DND-41 (cell line): ENCODE measurements around the gene GRK6.
"Not testable (repeated sequence)": the region's sequence is repeated elsewhere in the genome, so short reads cannot be mapped to it uniquely, and the experiment has no call there.

Experiments
- ATAC-seq: fragments of 200-7000 bp; cut with Tn5 transposase; 3 replicates; pipeline ENCODE4 v1.9.1; 2021; ENCODE audit warnings: low read depth; ENCODE audit not compliant: insufficient read depth
- DNase-seq: peaks from one replicate; pipeline ENCODE4 v3.0.0-alpha.2; 2020
- H2AFZ ChIP-seq: 2 replicates; pipeline ENCODE4 v1.6.0; 2012; ENCODE audit warnings: low read depth, low read length
- H3K27ac ChIP-seq: 2 replicates; pipeline ENCODE4 v1.5.1; 2012; ENCODE audit warnings: low read length, inconsistent platforms
- H3K27me3 ChIP-seq: fragments of 200-600 bp; sonication (generic); 2 replicates; pipeline ENCODE4 v1.6.0; 2012; ENCODE audit warnings: low read length, mild to moderate bottlenecking, inconsistent platforms; ENCODE audit not compliant: insufficient read depth, poor library complexity
- H3K36me3 ChIP-seq: 2 replicates; pipeline ENCODE4 v1.5.1; 2012; ENCODE audit warnings: low read length, inconsistent platforms; ENCODE audit not compliant: insufficient read depth
- H3K4me1 ChIP-seq: 2 replicates; pipeline ENCODE4 v1.5.1; 2012; ENCODE audit warnings: mild to moderate bottlenecking, low read length; ENCODE audit not compliant: insufficient read depth
- H3K4me2 ChIP-seq: 2 replicates; pipeline ENCODE4 v1.6.0; 2012; ENCODE audit warnings: mild to moderate bottlenecking, moderate library complexity, low read length, inconsistent platforms; ENCODE audit not compliant: insufficient read depth
- H3K4me3 ChIP-seq, 2 experiments: fragments of 200-600 bp in 1 of 2; shearing (Covaris generic) in 1 of 2; 2 replicates each; pipeline ENCODE4 v1.5.1; 2012 to 2016; ENCODE audit warnings: inconsistent platforms in 2 of 2, low read length in 2 of 2, mild to moderate bottlenecking in 2 of 2, low read depth in 1 of 2, moderate library complexity in 1 of 2
- H3K79me2 ChIP-seq: 2 replicates; pipeline ENCODE4 v1.6.0; 2012; ENCODE audit warnings: low read length, inconsistent platforms; ENCODE audit not compliant: insufficient read depth
- H3K9ac ChIP-seq: 2 replicates; pipeline ENCODE4 v1.6.0; 2012; ENCODE audit warnings: low read depth, mild to moderate bottlenecking, inconsistent platforms, low read length, moderate library complexity
- H3K9me3 ChIP-seq: 2 replicates; pipeline ENCODE4 v1.5.1; 2012; ENCODE audit warnings: low read length, moderate library complexity, mild to moderate bottlenecking, inconsistent platforms; ENCODE audit not compliant: insufficient read depth, severe bottlenecking
- H4K20me1 ChIP-seq: 2 replicates; pipeline ENCODE4 v1.6.0; 2012; ENCODE audit warnings: low read length; ENCODE audit not compliant: insufficient read depth
- CTCF ChIP-seq: IDR thresholded peaks from 2 replicates; pipeline ENCODE4 v1.5.1; 2012; ENCODE audit warnings: borderline replicate concordance, low read length, moderate library complexity, mild to moderate bottlenecking; ENCODE audit not compliant: poor library complexity, severe bottlenecking; ENCODE audit errors: extremely low read depth
- EZH2 ChIP-seq: IDR thresholded peaks from 3 replicates; pipeline ENCODE4 v1.6.1; 2012; ENCODE audit warnings: borderline replicate concordance, low read depth, mild to moderate bottlenecking, moderate library complexity, low read length, inconsistent platforms; ENCODE audit not compliant: severe bottlenecking

Gene GRK6

GRCh38 chr5:177483994-177484901 is 57.8 kb downstream of the GRK6 start:
- H3K27me3 ChIP-seq = no peaks in the 10 kb centered on the region
- no peak overlapping the region for H3K9ac ChIP-seq
- H4K20me1 ChIP-seq = peaks cover 3% of the 10 kb centered on the region; the same call in 1 of the 2 replicates
- H2AFZ ChIP-seq = no peak overlapping the region
- no peaks in the 10 kb centered on the region for H3K79me2 ChIP-seq
- H3K4me1 ChIP-seq = no peaks in the 10 kb centered on the region
- no peak overlapping the region for H3K4me2 ChIP-seq
- H3K4me3 ChIP-seq = no peak overlapping the region
- H3K9me3 ChIP-seq = no peaks in the 10 kb centered on the region
- no peak overlapping the region for H3K27ac ChIP-seq
- ATAC-seq = no peak
- no peaks in the 10 kb centered on the region for H3K36me3 ChIP-seq
- TF ChIP-seq CTCF = no peak
- no peak for TF ChIP-seq EZH2
- no peak for DNase-seq

GRCh38 chr5:177484902-177485549 is 58.5 kb downstream of the GRK6 start:
- H3K9ac ChIP-seq = no peak overlapping the region
- H3K27ac ChIP-seq = no peak overlapping the region
- no peak for DNase-seq

GRCh38 chr5:177485753-177486152 is 59.3 kb downstream of the GRK6 start:
- not testable (repeated sequence) for H2AFZ ChIP-seq, DNase-seq, H3K9ac ChIP-seq, H3K4me3 ChIP-seq, H3K79me2 ChIP-seq, ATAC-seq, H3K27ac ChIP-seq, H3K9me3 ChIP-seq, H4K20me1 ChIP-seq, H3K27me3 ChIP-seq, H3K4me2 ChIP-seq, H3K4me1 ChIP-seq, H3K36me3 ChIP-seq

More at GRCh38 chr5:177484902-177485549, 58.5 kb downstream of the GRK6 start:
- no peak for TF ChIP-seq EZH2
- no peak for TF ChIP-seq CTCF
- Histone ChIP-seq H3K4me1 (no peaks in the 10 kb centered on the region), H3K4me2 (no peak overlapping the region), H3K9me3 (no peaks in the 10 kb centered on the region), H4K20me1 (peaks cover 3% of the 10 kb centered on the region; the same call in 1 of the 2 replicates), H3K36me3 (no peaks in the 10 kb centered on the region), H3K4me3 (no peak overlapping the region), H3K79me2 (no peaks in the 10 kb centered on the region), H2AFZ (no peak overlapping the region), H3K27me3 (no peaks in the 10 kb centered on the region)
- ATAC-seq = no peak

GRCh38 chr5:177486256-177486655 is 59.8 kb downstream of the GRK6 start:
- Histone ChIP-seq H2AFZ (no peak overlapping the region), H3K4me1 (no peaks in the 10 kb centered on the region), H3K27me3 (no peaks in the 10 kb centered on the region), H4K20me1 (peaks cover 3% of the 10 kb centered on the region; the same call in 1 of the 2 replicates), H3K4me3 (no peak overlapping the region), H3K36me3 (no peaks in the 10 kb centered on the region), H3K9ac (no peak overlapping the region), H3K9me3 (no peaks in the 10 kb centered on the region), H3K27ac (no peak overlapping the region), H3K4me2 (no peak overlapping the region), H3K79me2 (no peaks in the 10 kb centered on the region)
- ATAC-seq (no peak), DNase-seq (no peak)
- TF ChIP-seq EZH2 (no peak), CTCF (no peak)
